ENCODE measurements around the gene SLC25A13. TPM values are rescaled to one million over a fixed set of nuclear protein-coding genes. Genes with fewer than 3 reads are reported as not detected.
"Not testable (repeated sequence)": the region's sequence is repeated elsewhere in the genome, so short reads cannot be mapped to it uniquely, and the experiment has no call there.

Gene SLC25A13
- total and polyA plus RNA-seq, 3 donors from 2014 or later, result 13.2 to 49.1 (median 35.4) TPM

GRCh38 chr7:96331233-96331632, 9.3 kb upstream of the SLC25A13 start:
- WGBS, 2 donors, result 83 to 94% methylated on average over 2 of the region's 2 CpGs
- H3K27ac ChIP-seq, result no peak overlapping the region
- H3K9me3 ChIP-seq, result no peaks in the 10 kb centered on the region
- no peaks in the 10 kb centered on the region for H3K27me3 ChIP-seq
- intact Hi-C loops (cut with DNase I; ENCODE audit: low total_unique reads), result no loop called here
- no peak for DNase-seq
- no peak for TF ChIP-seq POLR2A (IDR thresholded peaks at IDR 0.05)
- TF ChIP-seq, protein P1, sequence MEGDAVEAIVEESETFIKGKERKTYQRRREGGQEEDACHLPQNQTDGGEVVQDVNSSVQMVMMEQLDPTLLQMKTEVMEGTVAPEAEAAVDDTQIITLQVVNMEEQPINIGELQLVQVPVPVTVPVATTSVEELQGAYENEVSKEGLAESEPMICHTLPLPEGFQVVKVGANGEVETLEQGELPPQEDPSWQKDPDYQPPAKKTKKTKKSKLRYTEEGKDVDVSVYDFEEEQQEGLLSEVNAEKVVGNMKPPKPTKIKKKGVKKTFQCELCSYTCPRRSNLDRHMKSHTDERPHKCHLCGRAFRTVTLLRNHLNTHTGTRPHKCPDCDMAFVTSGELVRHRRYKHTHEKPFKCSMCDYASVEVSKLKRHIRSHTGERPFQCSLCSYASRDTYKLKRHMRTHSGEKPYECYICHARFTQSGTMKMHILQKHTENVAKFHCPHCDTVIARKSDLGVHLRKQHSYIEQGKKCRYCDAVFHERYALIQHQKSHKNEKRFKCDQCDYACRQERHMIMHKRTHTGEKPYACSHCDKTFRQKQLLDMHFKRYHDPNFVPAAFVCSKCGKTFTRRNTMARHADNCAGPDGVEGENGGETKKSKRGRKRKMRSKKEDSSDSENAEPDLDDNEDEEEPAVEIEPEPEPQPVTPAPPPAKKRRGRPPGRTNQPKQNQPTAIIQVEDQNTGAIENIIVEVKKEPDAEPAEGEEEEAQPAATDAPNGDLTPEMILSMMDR (IDR thresholded peaks at IDR 0.05), result no peak
- no peaks in the 10 kb centered on the region for H3K36me3 ChIP-seq (ENCODE audit: low read depth, missing control alignments)
- H3K4me3 ChIP-seq, result no peak overlapping the region
- peaks cover 7% of the 10 kb centered on the region for H3K4me1 ChIP-seq

GRCh38 chr7:96330193-96330592, 8.3 kb upstream of the SLC25A13 start:
- no peak for TF ChIP-seq POLR2A (IDR thresholded peaks at IDR 0.05)
- TF ChIP-seq, protein P1 (IDR thresholded peaks at IDR 0.05), result no peak
- H3K4me3 ChIP-seq, result no peak overlapping the region
- no peak overlapping the region for H3K27ac ChIP-seq
- H3K27me3 ChIP-seq, result no peaks in the 10 kb centered on the region
- peaks cover 7% of the 10 kb centered on the region for H3K4me1 ChIP-seq
- H3K9me3 ChIP-seq, result no peaks in the 10 kb centered on the region
- WGBS, 2 donors, result 86 to 87% methylated on average over 2 of the region's 2 CpGs
- intact Hi-C loops (cut with DNase I; ENCODE audit: low total_unique reads), result no loop called here
- DNase-seq, result no peak
- H3K36me3 ChIP-seq (ENCODE audit: low read depth, missing control alignments), result no peaks in the 10 kb centered on the region

GRCh38 chr7:96329241-96329640, 7.3 kb upstream of the SLC25A13 start:
- no peak overlapping the region for H3K27ac ChIP-seq
- no peaks in the 10 kb centered on the region for H3K36me3 ChIP-seq (ENCODE audit: low read depth, missing control alignments)
- 90 to 100% methylated on average over 1 of the region's 1 CpG for WGBS, 2 donors
- no peaks in the 10 kb centered on the region for H3K27me3 ChIP-seq
- intact Hi-C loops (cut with DNase I; ENCODE audit: low total_unique reads), result no loop called here
- H3K4me3 ChIP-seq, result no peak overlapping the region
- no peak for DNase-seq
- no peak for TF ChIP-seq POLR2A (IDR thresholded peaks at IDR 0.05)
- TF ChIP-seq, protein P1 (IDR thresholded peaks at IDR 0.05), result no peak
- peaks cover 7% of the 10 kb centered on the region for H3K4me1 ChIP-seq
- no peaks in the 10 kb centered on the region for H3K9me3 ChIP-seq

DNA sequence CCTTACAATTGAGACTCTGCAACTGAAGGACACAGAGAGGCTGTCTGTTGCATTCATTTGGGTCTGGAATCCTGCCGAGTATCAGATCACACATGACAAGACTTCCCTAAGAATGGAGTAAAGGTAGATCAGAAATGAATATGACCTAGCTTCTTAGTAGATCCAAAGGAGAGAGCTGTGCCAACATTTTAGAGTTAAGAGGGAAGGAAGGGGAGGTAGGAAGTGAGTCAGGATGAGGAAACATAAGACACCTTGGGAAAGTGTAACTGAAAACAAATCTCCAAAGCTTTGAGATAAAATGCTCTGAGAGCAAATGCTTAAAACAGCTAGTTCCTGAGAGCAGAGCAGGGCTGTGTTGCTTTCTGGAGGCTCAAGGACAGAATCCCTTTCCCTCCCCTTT, 6.1 kb upstream of the SLC25A13 start:
- H3K9me3 ChIP-seq, result no peaks in the 10 kb centered on the region
- H3K4me3 ChIP-seq, result no peak overlapping the region
- H3K27ac ChIP-seq, result no peak overlapping the region
- no peaks in the 10 kb centered on the region for H3K36me3 ChIP-seq (ENCODE audit: low read depth, missing control alignments)
- WGBS, 2 donors, result 26 to 33% methylated on average over 1 of the region's 1 CpG
- DNase-seq, result no peak
- intact Hi-C loops (cut with DNase I; ENCODE audit: low total_unique reads), result no loop called here
- H3K27me3 ChIP-seq, result no peaks in the 10 kb centered on the region
- peaks cover 7% of the 10 kb centered on the region for H3K4me1 ChIP-seq
- TF ChIP-seq POLR2A (IDR thresholded peaks at IDR 0.05), result no peak
- TF ChIP-seq, protein P1 (IDR thresholded peaks at IDR 0.05), result no peak

DNA sequence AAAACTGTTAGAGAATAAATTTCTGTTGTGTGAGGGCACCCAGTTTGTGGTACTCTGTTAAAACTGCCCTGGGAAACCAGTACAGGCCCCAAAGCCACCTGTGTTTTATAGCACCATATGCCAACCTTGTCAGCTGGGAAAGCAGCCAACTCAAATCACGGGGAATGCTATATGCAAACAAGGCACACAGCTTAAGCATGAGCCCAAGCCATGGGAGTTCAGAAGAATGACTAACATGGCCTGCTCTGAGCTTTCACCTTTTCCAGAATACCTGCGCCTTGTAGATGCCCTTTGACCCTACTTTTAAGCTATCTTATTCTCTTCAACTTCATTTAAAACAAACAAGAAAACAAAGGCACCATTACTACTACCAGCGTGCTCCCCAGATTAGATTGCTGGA, 5.5 kb upstream of the SLC25A13 start:
- intact Hi-C loops (cut with DNase I; ENCODE audit: low total_unique reads), result no loop called here
- no peak overlapping the region for H3K4me3 ChIP-seq
- H3K27me3 ChIP-seq, result no peaks in the 10 kb centered on the region
- WGBS, 2 donors, result 62 to 81% methylated on average over 3 of the region's 3 CpGs
- H3K27ac ChIP-seq, result no peak overlapping the region
- peaks cover 7% of the 10 kb centered on the region for H3K4me1 ChIP-seq
- H3K9me3 ChIP-seq, result no peaks in the 10 kb centered on the region
- DNase-seq, result no peak
- H3K36me3 ChIP-seq (ENCODE audit: low read depth, missing control alignments), result no peaks in the 10 kb centered on the region
- TF ChIP-seq, protein P1 (IDR thresholded peaks at IDR 0.05), result no peak
- no peak for TF ChIP-seq POLR2A (IDR thresholded peaks at IDR 0.05)

- H3K27ac ChIP-seq; H3K4me3 ChIP-seq; H3K36me3 ChIP-seq (ENCODE audit: low read depth, missing control alignments); DNase-seq; H3K27me3 ChIP-seq; H3K9me3 ChIP-seq; H3K4me1 ChIP-seq; intact Hi-C loops (cut with DNase I; ENCODE audit: low total_unique reads): not testable (repeated sequence)
- WGBS, 2 donors, result 50 to 65% methylated on average over 2 of the region's 2 CpGs
Measured at GRCh38 chr7:96326752-96327151, 4.9 kb upstream of the SLC25A13 start.

All from testis (tissue), 3 donors.